Stimulated activated CD4-positive, alpha-beta T cell treated with anti-CD3 and anti-CD28 coated beads, Interleukin-12 subunit alpha, Interleukin-12 subunit beta, amount 100 ng/mL, for 4 hours (primary cell): ENCODE results near the gene RELL1.

Experiments
- DNase-seq: peaks from one replicate; pipeline ENCODE4 v3.0.0-alpha.2; 2020

RELL1 gene, protein sequence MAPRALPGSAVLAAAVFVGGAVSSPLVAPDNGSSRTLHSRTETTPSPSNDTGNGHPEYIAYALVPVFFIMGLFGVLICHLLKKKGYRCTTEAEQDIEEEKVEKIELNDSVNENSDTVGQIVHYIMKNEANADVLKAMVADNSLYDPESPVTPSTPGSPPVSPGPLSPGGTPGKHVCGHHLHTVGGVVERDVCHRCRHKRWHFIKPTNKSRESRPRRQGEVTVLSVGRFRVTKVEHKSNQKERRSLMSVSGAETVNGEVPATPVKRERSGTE

GRCh38 chr4:37686373-37687193 is at the start of gene RELL1:
TSS of gene RELL1 (minus strand) at chr4:37686376. CDS start at chr4:37686287, 89 bp downstream.
- DNase-seq = peak; percentile 98

DNA sequence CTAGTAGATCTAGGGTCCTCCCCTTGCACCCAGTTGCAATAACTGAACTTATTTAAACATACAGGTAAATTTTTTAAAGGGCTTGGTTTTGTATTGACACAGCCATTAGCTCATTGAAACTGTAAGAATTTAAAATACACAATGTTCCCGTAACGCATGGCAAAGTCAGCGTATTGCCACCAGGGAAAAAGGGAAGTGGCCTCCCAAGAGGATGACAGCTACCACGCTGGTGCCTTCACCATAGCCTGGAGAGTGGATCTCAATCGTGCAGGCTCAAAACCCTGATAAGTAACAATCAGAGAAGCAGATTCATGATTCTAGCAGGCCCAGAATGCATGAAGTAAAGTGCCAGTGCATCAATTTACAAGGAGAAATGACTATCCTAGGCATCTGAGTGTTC is 49.4 kb upstream of the RELL1 start:
- no peak for DNase-seq

- DNase-seq = no peak
These were observed 48.8 kb upstream of the RELL1 start for GRCh38 chr4:37734989-37735388.

DNA sequence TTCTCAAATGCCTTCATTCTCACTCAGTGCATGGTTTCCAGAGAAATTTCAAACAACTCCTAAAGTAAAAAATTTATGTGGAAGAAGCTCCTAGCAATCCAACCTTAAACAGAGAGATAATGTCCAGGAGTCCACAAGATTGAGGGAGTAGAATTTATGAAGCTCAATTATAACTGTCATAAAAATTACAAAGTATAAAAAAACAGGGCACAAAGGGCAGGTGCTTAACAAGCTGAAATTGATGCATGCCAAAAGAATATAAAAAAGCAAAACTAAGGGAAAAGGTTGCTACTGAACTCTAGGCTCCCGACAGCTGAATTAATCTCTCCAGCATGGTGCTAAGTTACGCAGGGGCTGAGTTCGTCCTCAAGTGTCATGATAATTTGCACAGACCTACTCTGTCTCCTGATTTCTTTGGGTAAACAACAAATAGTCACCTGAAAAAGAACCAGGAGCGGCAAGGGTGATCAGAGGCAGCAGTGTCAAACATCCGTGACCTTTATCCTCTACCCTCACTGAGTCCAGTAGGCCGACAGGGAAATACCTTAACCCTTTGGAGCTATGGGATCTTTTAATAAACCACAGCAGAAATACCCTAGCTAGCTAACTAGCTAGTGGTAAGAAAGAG is 47.2 kb upstream of the RELL1 start:
- DNase-seq = no peak

- no peak for DNase-seq
These were observed 46.5 kb upstream of the RELL1 start for GRCh38 chr4:37732526-37733186.

- DNase-seq = no peak
These were observed 43.5 kb upstream of the RELL1 start for GRCh38 chr4:37729649-37730004.

- DNase-seq = no peak
These were observed 41.9 kb upstream of the RELL1 start for GRCh38 chr4:37728064-37728463.

DNA sequence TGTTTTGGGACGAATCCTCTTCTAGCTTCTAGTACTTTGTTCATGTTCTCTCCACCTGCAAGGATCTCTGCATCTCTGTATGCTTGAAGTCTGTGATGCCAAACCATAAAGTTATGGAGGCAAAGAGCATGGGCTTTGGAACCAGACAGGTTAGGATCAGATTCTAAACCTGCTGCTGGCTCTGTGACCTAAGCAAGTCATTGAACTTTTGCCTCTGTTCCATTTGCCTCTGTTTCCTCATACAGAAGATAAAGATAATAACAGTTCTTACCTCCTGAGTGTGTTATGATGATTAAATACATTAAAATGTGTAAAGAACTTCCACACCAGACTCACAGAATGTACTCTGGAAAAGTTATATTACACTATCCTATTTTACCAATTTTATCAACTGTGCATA is 41.5 kb upstream of the RELL1 start:
- no peak for DNase-seq

DNA sequence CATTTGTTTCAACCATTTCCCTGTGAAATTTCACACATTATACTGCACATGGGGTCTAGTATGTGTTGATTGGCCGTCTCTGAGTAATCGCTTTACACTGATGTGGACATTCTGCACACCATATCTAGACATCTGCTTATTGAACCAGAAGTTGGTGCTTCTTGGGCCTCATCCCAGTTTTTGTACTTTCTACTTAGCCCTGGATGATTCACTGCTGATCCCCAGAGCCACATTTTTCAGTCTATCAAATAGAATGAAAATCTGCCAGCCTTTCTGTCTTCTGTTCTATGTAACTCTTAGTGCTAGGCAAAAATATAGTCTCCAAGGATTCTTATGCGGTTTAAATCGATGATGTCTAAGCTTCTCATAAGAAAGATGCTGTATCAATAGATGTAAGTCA is 40.5 kb upstream of the RELL1 start:
- no peak for DNase-seq

- DNase-seq = no peak
These were observed 39.5 kb upstream of the RELL1 start for GRCh38 chr4:37725718-37726117.

DNA sequence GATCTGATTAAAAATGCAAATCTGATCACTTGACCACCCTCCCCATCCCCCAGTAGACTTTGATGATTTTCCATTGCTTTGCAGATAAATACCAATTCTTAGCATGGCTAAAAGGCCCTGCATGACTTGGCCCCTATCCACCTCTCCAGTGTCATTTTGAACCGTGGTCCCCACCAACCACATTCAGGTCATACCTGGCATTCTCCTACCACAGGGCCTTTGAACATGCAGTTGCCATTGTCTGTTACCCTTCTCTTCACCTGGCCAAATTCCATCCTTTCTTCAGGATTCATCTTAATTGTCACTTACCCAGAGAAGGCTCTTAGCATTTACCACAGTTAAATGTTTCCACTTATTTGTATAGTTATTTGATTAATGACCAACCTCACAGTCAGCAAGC is 36.9 kb upstream of the RELL1 start:
- no peak for DNase-seq

DNA sequence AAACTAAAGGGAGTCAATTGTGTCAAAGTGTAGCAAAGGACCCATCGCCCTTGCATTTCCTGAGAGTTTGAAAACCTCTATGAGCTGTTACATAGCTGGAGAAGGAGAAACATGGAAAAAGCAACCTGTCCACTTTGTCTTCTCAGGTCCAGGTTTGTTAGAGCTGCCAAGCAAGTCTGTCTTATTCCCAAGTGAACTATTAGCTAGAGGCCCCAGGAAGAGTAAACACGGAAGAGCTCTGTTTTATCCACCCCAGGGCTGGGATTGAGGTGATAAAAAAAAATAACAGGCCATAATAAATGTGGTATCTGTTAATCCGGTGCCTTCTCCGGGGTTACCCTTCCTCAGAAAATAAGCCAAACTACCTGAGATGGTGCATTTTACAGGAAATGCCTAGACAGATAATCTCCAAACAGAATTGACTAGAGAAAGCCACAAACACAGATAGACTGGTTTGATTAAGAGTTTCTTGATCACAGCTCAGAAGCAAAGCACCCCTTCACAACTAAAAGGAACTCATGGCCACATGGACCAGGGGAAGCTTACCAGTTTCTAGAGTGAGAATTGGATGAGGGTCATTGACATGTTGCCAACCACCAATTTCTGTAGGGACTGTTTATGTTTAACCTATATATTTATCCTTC is 35.9 kb upstream of the RELL1 start:
- DNase-seq = no peak

DNA sequence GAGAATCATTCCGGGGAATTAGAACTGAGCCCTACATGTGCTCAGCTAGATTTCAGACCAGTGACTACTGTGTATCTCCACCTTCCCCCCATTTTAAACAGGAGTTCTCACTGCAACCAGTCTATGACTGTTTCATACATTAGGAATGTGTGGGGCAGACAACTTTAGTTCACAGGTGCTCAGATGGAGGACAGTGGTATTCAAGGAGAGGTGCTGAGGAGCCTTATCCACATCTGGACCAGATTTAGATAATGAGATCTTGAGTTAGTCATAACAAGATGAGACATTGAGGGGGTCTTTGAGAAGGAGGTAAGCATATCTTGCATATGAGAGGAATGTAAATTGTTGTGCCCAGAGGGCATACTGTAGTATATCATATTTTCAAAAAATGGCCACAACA is 32.8 kb upstream of the RELL1 start:
- DNase-seq = no peak

GRCh38 chr4:37717576-37717975 is 31.4 kb upstream of the RELL1 start:
- DNase-seq = no peak

GRCh38 chr4:37715889-37716402 is 29.8 kb upstream of the RELL1 start:
- DNase-seq = no peak

- DNase-seq = no peak
These were observed 24.3 kb upstream of the RELL1 start for GRCh38 chr4:37710491-37710890.

DNA sequence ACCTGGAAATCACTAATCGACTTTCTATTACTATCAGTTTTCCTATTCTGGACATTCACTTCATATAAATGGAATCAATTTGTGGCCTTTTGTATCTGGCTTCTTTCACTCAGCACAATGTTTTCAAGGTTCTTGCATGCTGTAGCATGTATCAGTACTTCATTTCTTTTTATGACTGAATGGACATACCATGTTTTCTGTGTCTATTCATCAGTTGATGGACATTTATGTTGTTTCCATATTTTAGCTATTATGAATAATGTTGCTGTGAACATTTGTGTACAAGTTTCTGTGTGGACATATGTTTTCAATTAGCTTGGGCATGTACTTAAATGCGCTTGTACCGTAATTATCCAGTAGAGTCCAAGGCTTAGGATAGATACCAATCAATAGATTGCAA is 19.9 kb upstream of the RELL1 start:
- DNase-seq = no peak

- no peak for DNase-seq
These were observed 19.4 kb upstream of the RELL1 start for GRCh38 chr4:37705571-37705970.

DNA sequence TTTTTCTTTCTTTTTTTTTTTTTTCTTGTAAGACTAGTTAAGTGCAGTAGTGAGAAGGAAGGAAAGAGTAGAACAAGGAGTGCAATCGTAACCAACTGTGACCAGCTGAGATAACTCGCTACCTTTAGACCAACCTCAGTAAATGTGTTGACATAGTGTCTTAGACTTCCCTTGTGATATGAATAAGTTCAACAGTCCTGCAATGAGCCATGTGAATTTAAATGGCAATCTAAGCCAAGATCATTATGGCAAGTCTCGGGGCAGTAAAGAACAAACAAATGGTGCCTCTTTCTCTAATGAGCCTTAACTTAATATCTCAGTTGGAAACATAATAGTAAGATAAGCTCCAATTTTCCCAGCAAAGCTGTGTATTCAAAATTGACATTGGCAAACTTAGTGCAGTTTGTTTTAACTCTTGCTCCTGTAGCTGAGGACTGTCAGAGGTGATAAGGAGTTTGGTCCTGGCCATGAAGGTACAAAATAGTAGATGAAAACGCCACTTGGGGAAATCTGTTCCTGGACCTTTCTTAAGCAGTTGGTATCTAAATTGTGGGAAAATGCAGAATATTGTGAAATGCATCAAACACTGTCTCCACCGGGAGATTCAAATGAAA is 13.8 kb upstream of the RELL1 start:
- DNase-seq = no peak

DNA sequence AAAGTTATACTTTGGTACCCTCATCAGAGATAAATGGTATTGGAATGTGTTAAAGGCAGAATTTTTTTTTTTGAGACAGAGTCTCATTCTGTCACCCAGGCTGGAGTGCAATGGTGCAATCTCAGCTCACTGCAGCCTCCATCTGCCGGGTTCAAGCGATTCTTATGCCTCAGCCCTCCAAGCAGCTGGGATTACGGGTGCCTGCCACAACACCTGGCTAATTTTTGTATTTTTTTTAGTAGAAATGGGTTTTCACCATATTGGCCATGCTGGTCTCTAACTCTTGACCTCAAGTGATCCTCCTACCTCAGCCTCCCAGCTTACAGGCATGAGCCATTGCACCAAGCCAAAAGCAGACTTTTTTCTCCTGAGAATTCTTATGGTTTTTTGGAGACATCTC is 11.4 kb upstream of the RELL1 start:
- no peak for DNase-seq

GRCh38 chr4:37693450-37694190 is 7.4 kb upstream of the RELL1 start:
- no peak for DNase-seq

- DNase-seq = no peak
These were observed 6.9 kb upstream of the RELL1 start for GRCh38 chr4:37693030-37693429.
